ENCODE measurements around the gene TSHZ1.

The TSHZ1 gene

DNA sequence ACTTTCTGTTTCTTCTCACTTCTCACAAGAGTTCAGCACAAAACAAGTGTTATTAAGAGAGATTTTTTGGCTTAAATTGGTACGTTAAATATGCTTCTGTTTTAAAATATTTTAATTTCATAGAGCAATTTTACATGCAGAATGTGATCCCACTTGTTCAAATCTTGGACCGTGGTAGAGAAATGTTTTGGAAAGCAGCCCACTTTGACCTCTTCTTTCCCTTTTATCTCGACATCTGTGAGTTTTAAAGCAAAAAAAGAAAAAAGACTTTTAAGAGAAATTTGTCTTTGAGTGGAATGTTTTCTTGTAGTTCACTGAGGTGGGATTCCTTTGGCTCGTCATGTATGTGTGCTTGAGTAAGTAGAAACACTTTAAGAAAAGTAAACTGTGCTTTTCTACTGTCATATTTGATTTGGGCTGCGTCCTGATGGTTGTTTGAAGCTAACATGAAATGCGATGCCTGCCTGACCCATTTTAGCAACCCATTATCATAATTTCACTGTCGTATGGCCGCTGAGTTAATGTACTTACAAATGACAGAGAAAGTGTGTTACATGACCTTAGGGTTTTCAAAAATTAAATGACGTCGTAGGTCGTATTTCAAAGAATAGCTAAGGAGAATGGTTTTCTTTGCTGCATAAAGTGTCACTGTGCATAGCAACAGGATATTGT is 54.5 kb downstream of the TSHZ1 start:
- Histone ChIP-seq H3K4me1 (ENCODE audit: control insufficient read depth, insufficient read depth, low read length) (peaks cover 20% of the 10 kb centered on the region), H3K9me3 (ENCODE audit: control insufficient read depth, insufficient read depth, low read depth, low read length) (no peaks in the 10 kb centered on the region), H3K36me3 (ENCODE audit: control insufficient read depth in 2 of 2, insufficient read depth in 1 of 2, low read length in 2 of 2) (no peaks in the 10 kb centered on the region), H3K27ac (ENCODE audit: extremely low read depth, low read depth, low read length) (no peak overlapping the region), H3K4me3 (ENCODE audit: low read depth, low read length) (no peak overlapping the region)
- ChIA-PET CTCF (interaction anchor here (0.7 kb wide), 1 partner anchor 53 kb away, joined by 4 read pairs; no protein-coding TSS in a partner anchor), POLR2A (no interaction called here)
- TF ChIP-seq ZBTB7A (tag by site-specific recombination; IDR thresholded peaks at IDR 0.05; ENCODE audit: low read depth) (no peak), ZNF324 (tag by site-specific recombination; IDR thresholded peaks at IDR 0.05) (no peak), ZNF548 (tag by site-specific recombination; IDR thresholded peaks at IDR 0.05) (no peak), ZNF654 (tag by site-specific recombination; IDR thresholded peaks at IDR 0.05; ENCODE audit: low read depth) (0 out of 2 replicates have a peak, but pooled peaks have one; percentile 5), ZNF629 (tag by site-specific recombination; IDR thresholded peaks at IDR 0.05) (peak; percentile 94), ZNF133 (tag by site-specific recombination; IDR thresholded peaks at IDR 0.05) (no peak), ZBTB17 (tag by site-specific recombination; IDR thresholded peaks at IDR 0.05) (no peak), INSM2 (tag by site-specific recombination; IDR thresholded peaks at IDR 0.05) (peak; percentile 69; the same call in 1 of the 2 replicates), ZFHX2 (tag by site-specific recombination; conservative IDR thresholded peaks at IDR 0.05) (no peak), ZBTB1 (tag by site-specific recombination; IDR thresholded peaks at IDR 0.05) (no peak), KLF7 (tag by site-specific recombination; IDR thresholded peaks at IDR 0.05; ENCODE audit: borderline replicate concordance) (no peak), ZNF747 (tag by site-specific recombination; IDR thresholded peaks at IDR 0.05) (no peak), ZNF114 (tag by site-specific recombination; IDR thresholded peaks at IDR 0.05) (no peak), SALL2 (tag by site-specific recombination; IDR thresholded peaks at IDR 0.05; ENCODE audit: borderline replicate concordance) (no peak), ZNF398 (tag by site-specific recombination; IDR thresholded peaks at IDR 0.05) (no peak), ZNF677 (tag by site-specific recombination; IDR thresholded peaks at IDR 0.05) (no peak), ZNF2 (tag by site-specific recombination; IDR thresholded peaks at IDR 0.05) (0 out of 2 replicates have a peak, but pooled peaks have one; percentile 32), ZNF48 (tag by site-specific recombination; IDR thresholded peaks at IDR 0.05) (no peak), ZNF555 (tag by site-specific recombination; conservative IDR thresholded peaks at IDR 0.05) (no peak), ZBTB26 (tag by site-specific recombination; optimal IDR thresholded peaks at IDR 0.05) (no peak), ZNF239 (tag by site-specific recombination; IDR thresholded peaks at IDR 0.05) (no peak), ZNF350 (tag by site-specific recombination; IDR thresholded peaks at IDR 0.05) (no peak), ZNF211 (tag by site-specific recombination; IDR thresholded peaks at IDR 0.05; ENCODE audit: low read depth) (no peak), ZNF791 (tag by site-specific recombination; IDR thresholded peaks at IDR 0.05) (no peak)
- TF ChIP-seq, protein P1, sequence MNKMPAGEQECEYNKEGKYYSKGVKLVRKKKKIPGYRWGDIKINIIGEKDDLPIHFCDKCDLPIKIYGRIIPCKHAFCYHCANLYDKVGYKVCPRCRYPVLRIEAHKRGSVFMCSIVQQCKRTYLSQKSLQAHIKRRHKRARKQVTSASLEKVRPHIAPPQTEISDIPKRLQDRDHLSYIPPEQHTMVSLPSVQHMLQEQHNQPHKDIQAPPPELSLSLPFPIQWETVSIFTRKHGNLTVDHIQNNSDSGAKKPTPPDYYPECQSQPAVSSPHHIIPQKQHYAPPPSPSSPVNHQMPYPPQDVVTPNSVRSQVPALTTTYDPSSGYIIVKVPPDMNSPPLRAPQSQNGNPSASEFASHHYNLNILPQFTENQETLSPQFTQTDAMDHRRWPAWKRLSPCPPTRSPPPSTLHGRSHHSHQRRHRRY (tag by site-specific recombination; IDR thresholded peaks at IDR 0.05) = no peak
- TF ChIP-seq, protein P2, sequence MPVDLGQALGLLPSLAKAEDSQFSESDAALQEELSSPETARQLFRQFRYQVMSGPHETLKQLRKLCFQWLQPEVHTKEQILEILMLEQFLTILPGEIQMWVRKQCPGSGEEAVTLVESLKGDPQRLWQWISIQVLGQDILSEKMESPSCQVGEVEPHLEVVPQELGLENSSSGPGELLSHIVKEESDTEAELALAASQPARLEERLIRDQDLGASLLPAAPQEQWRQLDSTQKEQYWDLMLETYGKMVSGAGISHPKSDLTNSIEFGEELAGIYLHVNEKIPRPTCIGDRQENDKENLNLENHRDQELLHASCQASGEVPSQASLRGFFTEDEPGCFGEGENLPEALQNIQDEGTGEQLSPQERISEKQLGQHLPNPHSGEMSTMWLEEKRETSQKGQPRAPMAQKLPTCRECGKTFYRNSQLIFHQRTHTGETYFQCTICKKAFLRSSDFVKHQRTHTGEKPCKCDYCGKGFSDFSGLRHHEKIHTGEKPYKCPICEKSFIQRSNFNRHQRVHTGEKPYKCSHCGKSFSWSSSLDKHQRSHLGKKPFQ (tag by site-specific recombination; IDR thresholded peaks at IDR 0.05) = no peak
- TF ChIP-seq, protein P3, sequence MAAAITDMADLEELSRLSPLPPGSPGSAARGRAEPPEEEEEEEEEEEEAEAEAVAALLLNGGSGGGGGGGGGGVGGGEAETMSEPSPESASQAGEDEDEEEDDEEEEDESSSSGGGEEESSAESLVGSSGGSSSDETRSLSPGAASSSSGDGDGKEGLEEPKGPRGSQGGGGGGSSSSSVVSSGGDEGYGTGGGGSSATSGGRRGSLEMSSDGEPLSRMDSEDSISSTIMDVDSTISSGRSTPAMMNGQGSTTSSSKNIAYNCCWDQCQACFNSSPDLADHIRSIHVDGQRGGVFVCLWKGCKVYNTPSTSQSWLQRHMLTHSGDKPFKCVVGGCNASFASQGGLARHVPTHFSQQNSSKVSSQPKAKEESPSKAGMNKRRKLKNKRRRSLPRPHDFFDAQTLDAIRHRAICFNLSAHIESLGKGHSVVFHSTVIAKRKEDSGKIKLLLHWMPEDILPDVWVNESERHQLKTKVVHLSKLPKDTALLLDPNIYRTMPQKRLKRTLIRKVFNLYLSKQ (tag by site-specific recombination; IDR thresholded peaks at IDR 0.05; ENCODE audit: borderline replicate concordance) = no peak
- TF ChIP-seq, protein P4, sequence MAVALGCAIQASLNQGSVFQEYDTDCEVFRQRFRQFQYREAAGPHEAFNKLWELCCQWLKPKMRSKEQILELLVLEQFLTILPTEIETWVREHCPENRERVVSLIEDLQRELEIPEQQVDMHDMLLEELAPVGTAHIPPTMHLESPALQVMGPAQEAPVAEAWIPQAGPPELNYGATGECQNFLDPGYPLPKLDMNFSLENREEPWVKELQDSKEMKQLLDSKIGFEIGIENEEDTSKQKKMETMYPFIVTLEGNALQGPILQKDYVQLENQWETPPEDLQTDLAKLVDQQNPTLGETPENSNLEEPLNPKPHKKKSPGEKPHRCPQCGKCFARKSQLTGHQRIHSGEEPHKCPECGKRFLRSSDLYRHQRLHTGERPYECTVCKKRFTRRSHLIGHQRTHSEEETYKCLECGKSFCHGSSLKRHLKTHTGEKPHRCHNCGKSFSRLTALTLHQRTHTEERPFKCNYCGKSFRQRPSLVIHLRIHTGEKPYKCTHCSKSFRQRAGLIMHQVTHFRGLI (tag by site-specific recombination; IDR thresholded peaks at IDR 0.05) = no peak

Measured in HEK293 (cell line).